GM12875 (cell line): ENCODE results near the gene CDH20.

Experiments
- H3K4me3 ChIP-seq: one replicate; pipeline ENCODE4 v1.5.1; 2011; ENCODE audit warnings: low read depth, low read length, control low read depth
- TF ChIP-seq, protein P1 (sequence below): IDR thresholded peaks from 2 replicates; pipeline ENCODE4 v1.5.1; 2011; ENCODE audit warnings: low read depth, mild to moderate bottlenecking, control low read depth, inconsistent platforms, low read length, moderate library complexity, borderline replicate concordance; ENCODE audit not compliant: insufficient read depth

CDH20 gene

DNA sequence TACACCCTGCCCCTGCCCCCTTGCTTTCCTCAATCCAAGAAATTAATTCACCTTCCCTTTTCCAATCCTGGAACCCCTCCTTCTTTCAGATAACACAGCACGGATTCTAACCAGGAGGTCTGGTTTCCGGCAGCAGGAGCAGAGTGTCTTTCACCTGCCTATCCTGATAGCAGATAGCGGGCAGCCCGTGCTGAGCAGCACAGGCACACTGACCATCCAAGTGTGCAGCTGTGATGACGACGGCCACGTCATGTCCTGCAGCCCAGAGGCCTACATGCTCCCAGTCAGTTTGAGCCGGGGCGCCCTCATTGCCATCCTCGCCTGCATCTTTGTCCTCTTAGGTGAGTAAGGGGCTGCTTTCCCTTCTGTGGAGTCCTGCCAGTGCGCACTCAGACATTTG lies 216.7 kb downstream of the CDH20 start:
- TF ChIP-seq, protein P1, sequence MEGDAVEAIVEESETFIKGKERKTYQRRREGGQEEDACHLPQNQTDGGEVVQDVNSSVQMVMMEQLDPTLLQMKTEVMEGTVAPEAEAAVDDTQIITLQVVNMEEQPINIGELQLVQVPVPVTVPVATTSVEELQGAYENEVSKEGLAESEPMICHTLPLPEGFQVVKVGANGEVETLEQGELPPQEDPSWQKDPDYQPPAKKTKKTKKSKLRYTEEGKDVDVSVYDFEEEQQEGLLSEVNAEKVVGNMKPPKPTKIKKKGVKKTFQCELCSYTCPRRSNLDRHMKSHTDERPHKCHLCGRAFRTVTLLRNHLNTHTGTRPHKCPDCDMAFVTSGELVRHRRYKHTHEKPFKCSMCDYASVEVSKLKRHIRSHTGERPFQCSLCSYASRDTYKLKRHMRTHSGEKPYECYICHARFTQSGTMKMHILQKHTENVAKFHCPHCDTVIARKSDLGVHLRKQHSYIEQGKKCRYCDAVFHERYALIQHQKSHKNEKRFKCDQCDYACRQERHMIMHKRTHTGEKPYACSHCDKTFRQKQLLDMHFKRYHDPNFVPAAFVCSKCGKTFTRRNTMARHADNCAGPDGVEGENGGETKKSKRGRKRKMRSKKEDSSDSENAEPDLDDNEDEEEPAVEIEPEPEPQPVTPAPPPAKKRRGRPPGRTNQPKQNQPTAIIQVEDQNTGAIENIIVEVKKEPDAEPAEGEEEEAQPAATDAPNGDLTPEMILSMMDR = no peak
- H3K4me3 ChIP-seq = no peak overlapping the region

GRCh38 chr18:61551586-61551985 lies 218.4 kb downstream of the CDH20 start:
- TF ChIP-seq, protein P1 = peak; percentile 67
- H3K4me3 ChIP-seq = no peak overlapping the region

DNA sequence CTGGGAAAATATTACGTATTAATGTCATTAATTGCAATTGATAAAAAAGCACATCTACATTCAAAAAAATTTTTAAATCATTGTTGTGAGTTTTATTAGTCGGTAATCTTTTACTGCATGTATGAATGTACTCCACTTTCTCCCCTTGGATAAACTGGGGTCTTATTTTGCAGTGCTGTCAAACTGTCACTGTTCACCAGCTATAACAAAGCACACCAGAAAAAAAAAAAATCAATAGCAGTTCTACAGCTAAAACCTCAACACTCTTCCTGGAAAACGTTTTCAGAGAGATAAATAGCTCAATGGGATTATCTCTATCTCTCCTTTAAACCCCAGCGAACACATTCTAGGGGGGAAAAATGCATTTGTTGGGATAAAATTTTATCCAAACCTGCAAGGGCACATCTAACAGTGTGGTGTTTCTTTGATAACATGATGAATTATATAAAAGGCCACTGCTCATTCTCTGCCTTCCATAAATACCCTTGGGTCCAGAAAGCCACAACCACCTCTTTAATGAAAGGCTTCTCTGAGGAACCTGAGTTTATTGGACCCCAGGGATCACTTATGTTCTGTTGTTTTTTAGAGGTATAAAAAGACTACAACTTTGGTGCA lies 219.9 kb downstream of the CDH20 start:
- H3K4me3 ChIP-seq = no peak overlapping the region
- TF ChIP-seq, protein P1 = no peak

- TF ChIP-seq, protein P1 = no peak
- H3K4me3 ChIP-seq = no peak overlapping the region
Measured at GRCh38 chr18:61554117-61554776, 221.0 kb downstream of the CDH20 start.

GRCh38 chr18:61554946-61555361 lies 221.7 kb downstream of the CDH20 start:
- H3K4me3 ChIP-seq = no peak overlapping the region
- TF ChIP-seq, protein P1 = no peak

GRCh38 chr18:61556316-61556715 lies 223.1 kb downstream of the CDH20 start:
- TF ChIP-seq, protein P1 = no peak

GRCh38 chr18:61556862-61557261 lies 223.6 kb downstream of the CDH20 start:
- TF ChIP-seq, protein P1 = no peak

More at GRCh38 chr18:61556316-61556715, 223.1 kb downstream of the CDH20 start:
- H3K4me3 ChIP-seq = no peak overlapping the region

More at GRCh38 chr18:61556862-61557261, 223.6 kb downstream of the CDH20 start:
- H3K4me3 ChIP-seq = no peak overlapping the region
